GM10248 (cell line): ENCODE results near the gene HNRNPM.
A peak's percentile ranks its signal among the peaks of the same experiment; 100 is the strongest.
"Not testable (repeated sequence)": the region's sequence is repeated elsewhere in the genome, so short reads cannot be mapped to it uniquely, and the experiment has no call there.

Source experiments
- CTCF ChIA-PET: fragments of 300-600 bp; sonication (Branson Sonifier 250); formaldehyde crosslinking; extraction: SDS; loops from one replicate; lab custom pipeline; 2021; ENCODE audit warnings: antibody characterized with exemption; lab: Yijun Ruan, JAX
- POLR2A ChIA-PET: fragments of 350-650 bp; sonication (Branson Sonifier 250); formaldehyde crosslinking; extraction: SDS; loops from one replicate; lab custom pipeline; 2020; ENCODE audit warnings: antibody characterized with exemption; lab: Yijun Ruan, JAX
- DNase-seq: peaks from one replicate; pipeline ENCODE4 v3.0.0; 2012; ENCODE audit errors: extremely low spot score
- TF ChIP-seq, protein P1 (sequence below): IDR thresholded peaks from 2 replicates; pipeline ENCODE4 v1.5.1; 2012; ENCODE audit warnings: mild to moderate bottlenecking, low read depth; ENCODE audit errors: extremely low read depth, missing control alignments, control extremely low read depth

HNRNPM gene

DNA sequence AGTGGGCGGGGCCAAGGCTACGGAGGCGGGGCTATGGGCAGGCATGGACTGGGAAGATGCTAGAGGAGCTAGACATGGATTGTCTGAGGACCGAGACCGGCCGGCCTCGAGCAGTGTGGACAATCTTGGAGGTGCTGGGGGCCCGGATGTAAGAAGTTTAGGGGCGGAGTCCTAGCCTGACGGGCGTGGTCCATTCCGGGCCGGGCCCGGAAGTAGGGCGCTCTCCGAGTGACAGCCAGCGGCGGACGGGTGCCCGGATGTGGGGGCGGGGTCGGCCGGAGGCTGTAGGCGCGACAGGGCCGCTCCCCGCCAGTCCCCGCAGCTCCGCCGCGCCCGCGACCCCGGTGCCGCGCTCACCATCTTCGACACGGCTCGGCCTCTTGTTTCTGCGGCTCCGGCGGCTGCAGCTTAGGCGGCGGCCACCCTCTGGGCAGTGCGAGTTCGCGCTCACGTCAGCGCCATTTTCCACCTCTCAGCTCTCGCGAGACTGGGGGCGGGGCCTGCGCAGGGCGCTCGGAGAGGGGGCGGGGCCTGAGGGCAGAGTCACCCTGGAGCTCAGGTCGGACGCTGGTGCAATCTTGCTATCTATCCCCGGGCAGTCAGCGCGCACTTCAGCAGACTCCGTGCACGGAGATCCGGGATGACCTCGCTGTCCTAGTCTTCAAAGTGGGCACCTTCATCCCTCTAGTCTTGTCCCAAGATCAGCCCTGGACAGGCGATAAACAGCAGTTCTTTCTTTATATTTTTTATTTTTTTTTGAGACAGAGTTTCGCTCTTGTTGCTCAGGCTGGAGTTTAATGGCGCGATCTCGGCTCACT is 69.1 kb downstream of the HNRNPM start, which contains the start of gene ZNF414:
Gene ZNF414 (minus strand): TSS at position 481 of the 818 bp plus-strand sequence. CDS start 121 bp downstream, at position 360.
- POLR2A ChIA-PET: interaction anchor here (0.5 to 1.7 kb wide), 11 partner anchors 9 to 193 kb away, joined by 3 to 9 read pairs (median 4); partner anchors contain the start of genes HNRNPM, NDUFA7, RAB11B and RPS28
- CTCF ChIA-PET: interaction anchor here (0.7 to 2.5 kb wide), 12 partner anchors 9 to 211 kb away, joined by 3 to 23 read pairs (median 4); partner anchors contain the start of gene MARCHF2
- TF ChIP-seq, protein P1, sequence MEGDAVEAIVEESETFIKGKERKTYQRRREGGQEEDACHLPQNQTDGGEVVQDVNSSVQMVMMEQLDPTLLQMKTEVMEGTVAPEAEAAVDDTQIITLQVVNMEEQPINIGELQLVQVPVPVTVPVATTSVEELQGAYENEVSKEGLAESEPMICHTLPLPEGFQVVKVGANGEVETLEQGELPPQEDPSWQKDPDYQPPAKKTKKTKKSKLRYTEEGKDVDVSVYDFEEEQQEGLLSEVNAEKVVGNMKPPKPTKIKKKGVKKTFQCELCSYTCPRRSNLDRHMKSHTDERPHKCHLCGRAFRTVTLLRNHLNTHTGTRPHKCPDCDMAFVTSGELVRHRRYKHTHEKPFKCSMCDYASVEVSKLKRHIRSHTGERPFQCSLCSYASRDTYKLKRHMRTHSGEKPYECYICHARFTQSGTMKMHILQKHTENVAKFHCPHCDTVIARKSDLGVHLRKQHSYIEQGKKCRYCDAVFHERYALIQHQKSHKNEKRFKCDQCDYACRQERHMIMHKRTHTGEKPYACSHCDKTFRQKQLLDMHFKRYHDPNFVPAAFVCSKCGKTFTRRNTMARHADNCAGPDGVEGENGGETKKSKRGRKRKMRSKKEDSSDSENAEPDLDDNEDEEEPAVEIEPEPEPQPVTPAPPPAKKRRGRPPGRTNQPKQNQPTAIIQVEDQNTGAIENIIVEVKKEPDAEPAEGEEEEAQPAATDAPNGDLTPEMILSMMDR: no peak
- peak; percentile 99 for DNase-seq

DNA sequence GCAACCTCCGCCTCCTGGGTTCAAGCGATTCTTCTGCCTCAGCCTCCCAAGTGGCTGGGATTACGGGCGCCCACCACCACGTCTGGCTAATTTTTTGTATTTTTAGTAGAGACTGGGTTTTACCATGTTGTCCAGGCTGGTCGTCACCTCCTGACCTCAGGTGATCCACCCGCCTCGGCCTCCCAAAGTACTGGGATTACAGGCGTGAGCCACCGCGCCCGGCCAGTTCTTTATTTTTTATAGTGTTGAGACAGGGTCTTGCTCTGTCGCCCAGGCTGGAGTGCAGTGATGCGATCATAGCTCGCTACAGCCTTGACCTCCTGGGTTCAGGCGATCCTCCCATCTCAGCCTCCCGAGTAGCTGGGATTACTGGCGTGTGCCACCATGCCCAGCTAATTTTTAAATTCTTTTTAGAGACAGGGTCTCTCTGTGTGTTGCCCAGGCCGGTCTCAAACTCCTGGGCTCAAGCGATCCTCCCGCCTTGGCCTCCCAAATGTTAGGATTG is 69.8 kb downstream of the HNRNPM start:
- CTCF ChIA-PET: interaction anchor here (0.8 to 2.5 kb wide), 10 partner anchors 9 to 212 kb away, joined by 3 to 23 read pairs (median 6); partner anchors contain the start of gene MARCHF2
- not testable (repeated sequence) for DNase-seq
- POLR2A ChIA-PET: interaction anchor here (0.5 to 1.7 kb wide), 7 partner anchors 9 to 193 kb away, joined by 3 to 7 read pairs (median 4); partner anchors contain the start of genes HNRNPM, NDUFA7 and RPS28

DNA sequence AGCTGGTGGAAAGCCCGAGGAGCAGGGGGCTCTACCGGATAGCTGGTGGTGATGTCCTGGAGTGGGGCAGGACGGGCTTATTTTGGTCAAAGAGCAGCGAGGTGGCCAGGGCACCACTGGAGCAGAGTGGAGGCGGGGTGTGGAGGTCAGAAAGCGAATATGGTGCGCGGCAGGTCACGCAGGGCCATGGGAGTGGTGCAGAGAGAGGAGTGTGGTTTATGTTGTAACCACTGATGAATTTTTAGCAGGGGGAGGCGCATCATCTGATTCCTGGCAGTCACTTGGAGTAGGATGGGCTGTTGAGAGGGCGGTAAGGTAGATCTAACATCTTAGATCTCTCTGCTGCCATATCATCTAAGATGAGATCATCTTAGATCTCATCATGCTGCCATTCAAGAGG is 70.5 kb downstream of the HNRNPM start:
- TF ChIP-seq, protein P1: no peak
- no peak for DNase-seq
- ChIA-PET POLR2A (no interaction called here), CTCF (interaction anchor here (1.1 to 2.5 kb wide), 4 partner anchors 30 to 213 kb away, joined by 3 to 23 read pairs (median 4); no protein-coding TSS in a partner anchor)

DNA sequence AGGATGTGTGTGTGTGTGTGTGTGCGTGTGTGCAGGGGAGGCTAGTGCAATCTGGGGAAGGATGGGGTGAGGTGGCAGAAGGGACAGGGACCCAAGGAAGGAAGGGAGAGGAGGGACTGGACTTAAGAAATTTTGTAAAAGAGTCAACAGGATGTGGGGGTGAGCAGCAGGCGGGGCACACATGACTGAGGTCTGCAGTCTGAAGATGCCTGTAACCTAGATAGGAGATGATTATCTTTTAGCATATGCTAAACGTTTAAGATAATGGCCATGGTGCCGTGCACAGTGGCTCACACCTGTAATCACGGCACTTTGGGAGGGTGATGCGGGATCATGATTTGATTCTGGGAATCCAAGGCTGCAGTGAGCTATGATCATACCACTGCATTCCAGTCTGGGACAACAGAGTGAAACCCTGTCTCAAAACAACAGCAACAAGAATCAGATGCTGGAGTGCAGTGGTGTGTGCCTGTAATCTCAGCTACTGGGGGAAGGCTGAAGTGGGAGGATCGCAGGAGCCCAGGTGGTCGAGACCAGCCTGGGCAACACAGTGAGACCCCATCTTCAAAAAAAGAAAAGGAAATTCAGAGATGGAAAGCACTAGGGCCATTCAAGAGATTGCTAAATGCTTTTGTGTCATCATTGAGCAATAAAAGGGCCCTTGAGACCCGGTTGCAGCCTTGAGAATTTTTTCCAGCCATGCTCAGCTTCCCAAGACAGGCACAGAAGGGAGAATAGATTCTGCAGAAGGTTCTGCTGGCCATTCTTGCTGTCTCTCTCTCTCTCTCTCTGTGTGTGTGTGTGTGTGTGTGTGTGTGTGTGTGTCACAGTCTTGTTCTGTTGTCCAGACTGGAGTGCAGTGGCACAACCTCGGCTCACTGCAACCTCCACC is 73.0 kb downstream of the HNRNPM start:
- CTCF ChIA-PET: interaction anchor here (1.5 to 2.7 kb wide), 2 partner anchors 11 to 62 kb away, joined by 8 to 19 read pairs; no protein-coding TSS in a partner anchor
- TF ChIP-seq, protein P1: no peak
- POLR2A ChIA-PET: no interaction called here
- no peak for DNase-seq

DNA sequence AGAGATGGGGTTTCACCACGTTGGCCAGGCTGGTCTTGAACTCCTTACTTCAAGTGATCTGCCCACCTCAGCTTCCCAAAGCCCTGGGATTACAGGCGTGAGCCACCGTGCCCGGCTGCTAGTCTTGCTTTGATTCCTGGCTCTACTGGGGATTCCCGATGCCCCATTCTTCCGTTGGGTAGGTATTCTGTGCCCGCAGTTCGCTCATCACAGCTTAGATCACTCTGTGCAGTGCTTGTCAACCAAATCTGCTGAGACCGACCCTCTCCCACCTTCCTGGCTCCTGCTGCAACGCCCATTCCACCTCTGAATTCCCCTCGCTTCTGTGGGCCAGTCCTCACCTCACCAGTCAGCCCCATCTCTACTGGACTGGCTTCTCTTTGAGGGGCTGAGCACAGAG is 73.8 kb downstream of the HNRNPM start:
- TF ChIP-seq, protein P1: no peak
- CTCF ChIA-PET: interaction anchor here (1.5 to 2.7 kb wide), 2 partner anchors 12 to 61 kb away, joined by 8 to 19 read pairs; no protein-coding TSS in a partner anchor
- DNase-seq: no peak
- POLR2A ChIA-PET: no interaction called here

DNA sequence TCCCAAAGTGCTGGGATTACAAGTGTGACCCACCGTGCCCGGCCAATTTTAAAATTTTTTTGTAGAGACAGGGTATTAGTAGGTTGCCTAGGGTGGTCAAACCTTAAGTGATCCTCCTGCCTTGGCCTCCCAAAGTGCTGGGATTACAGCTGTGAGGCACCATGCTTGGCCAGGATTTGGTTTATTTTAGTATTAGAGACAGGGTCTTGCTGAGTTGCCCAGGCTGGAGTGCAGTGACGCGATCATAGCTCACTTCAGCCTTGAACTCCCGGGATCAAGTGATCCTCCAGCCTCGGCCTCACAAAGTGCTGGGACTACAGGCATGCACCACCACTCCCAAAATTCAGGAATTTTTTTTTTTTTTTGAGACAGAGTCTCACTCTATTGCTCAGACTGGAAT is 74.6 kb downstream of the HNRNPM start:
- no peak for DNase-seq
- TF ChIP-seq, protein P1: no peak
- CTCF ChIA-PET: interaction anchor here (1.5 to 2.7 kb wide), 2 partner anchors 13 to 60 kb away, joined by 8 to 19 read pairs; no protein-coding TSS in a partner anchor
- POLR2A ChIA-PET: no interaction called here
